Prostate gland (tissue), 2 donors: Measurements from ENCODE around the gene PMFBP1.

Experiments used
- POLR2AphosphoS5 ChIP-seq: sonication (generic); formaldehyde crosslinking; IDR thresholded peaks from one replicate; pipeline ENCODE4 v1.6.1; 2017; ENCODE audit warnings: antibody characterized with exemption
- TF ChIP-seq, protein P1 (sequence below), 4 experiments: fragments of 200-600 bp in 2 of 4; fragments of 450-650 bp in 2 of 4; sonication (generic) in 2 of 4; IDR thresholded peaks; 1 replicate in 3 of 4; 2 replicates in 1 of 4; pipeline ENCODE4 v1.5.1; 2016 to 2019; ENCODE audit warnings: antibody characterized with exemption in 4 of 4, mild to moderate bottlenecking in 2 of 4, moderate library complexity in 2 of 4

DNA sequence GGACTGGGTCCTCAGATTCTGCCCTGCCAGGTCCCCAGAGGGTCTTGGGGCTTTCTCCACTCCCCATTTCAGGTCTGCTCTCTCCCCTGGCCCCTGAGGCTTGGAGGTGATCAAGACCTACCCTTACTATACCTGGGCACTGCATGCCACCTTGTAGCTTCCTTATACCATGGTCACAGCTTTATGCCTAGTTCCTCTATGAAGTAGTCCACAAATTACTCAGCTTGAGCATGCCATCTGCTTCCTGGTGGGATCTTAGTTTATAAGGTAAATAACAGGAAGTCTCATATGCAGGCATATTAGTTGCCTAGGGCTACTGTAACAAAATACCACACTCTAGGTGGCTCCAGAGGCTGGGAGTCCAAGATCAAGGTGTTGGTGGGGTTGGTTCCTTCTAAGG is 11.0 kb upstream of the PMFBP1 start:
- TF ChIP-seq POLR2AphosphoS5 = no peak
- TF ChIP-seq, protein P1, sequence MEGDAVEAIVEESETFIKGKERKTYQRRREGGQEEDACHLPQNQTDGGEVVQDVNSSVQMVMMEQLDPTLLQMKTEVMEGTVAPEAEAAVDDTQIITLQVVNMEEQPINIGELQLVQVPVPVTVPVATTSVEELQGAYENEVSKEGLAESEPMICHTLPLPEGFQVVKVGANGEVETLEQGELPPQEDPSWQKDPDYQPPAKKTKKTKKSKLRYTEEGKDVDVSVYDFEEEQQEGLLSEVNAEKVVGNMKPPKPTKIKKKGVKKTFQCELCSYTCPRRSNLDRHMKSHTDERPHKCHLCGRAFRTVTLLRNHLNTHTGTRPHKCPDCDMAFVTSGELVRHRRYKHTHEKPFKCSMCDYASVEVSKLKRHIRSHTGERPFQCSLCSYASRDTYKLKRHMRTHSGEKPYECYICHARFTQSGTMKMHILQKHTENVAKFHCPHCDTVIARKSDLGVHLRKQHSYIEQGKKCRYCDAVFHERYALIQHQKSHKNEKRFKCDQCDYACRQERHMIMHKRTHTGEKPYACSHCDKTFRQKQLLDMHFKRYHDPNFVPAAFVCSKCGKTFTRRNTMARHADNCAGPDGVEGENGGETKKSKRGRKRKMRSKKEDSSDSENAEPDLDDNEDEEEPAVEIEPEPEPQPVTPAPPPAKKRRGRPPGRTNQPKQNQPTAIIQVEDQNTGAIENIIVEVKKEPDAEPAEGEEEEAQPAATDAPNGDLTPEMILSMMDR (IDR thresholded peaks at IDR 0.05) = no peak
